Measurements from ENCODE around the gene RETREG2.

Gene RETREG2

GRCh38 chr2:219210196-219210885, 32.3 kb downstream of the RETREG2 start:
- H3K36me3 ChIP-seq (ENCODE audit: insufficient read depth, low read length): peaks cover 56% of the 10 kb centered on the region
- no peaks in the 10 kb centered on the region for H3K9me3 ChIP-seq (ENCODE audit: low read length)
- no peak overlapping the region for H3K27ac ChIP-seq (ENCODE audit: low read depth, low read length)

GRCh38 chr2:219210886-219211362, 32.8 kb downstream of the RETREG2 start:
- Histone ChIP-seq H3K27me3 (ENCODE audit: control insufficient read depth in 1 of 2, insufficient read depth in 2 of 2, low read length in 2 of 2) (no peaks in the 10 kb centered on the region), H3K27ac (ENCODE audit: low read depth, low read length) (no peak overlapping the region), H3K36me3 (ENCODE audit: insufficient read depth, low read length) (peaks cover 62% of the 10 kb centered on the region), H3K4me1 (ENCODE audit: insufficient read depth, low read length) (peaks cover 18% of the 10 kb centered on the region), H3K9me3 (ENCODE audit: low read length) (no peaks in the 10 kb centered on the region), H3K9ac (ENCODE audit: low read length) (no peak overlapping the region), H3K4me3 (ENCODE audit: low read depth in 1 of 2, low read length in 2 of 2) (no peak overlapping the region)

More at GRCh38 chr2:219210196-219210885, 32.3 kb downstream of the RETREG2 start:
- no peak overlapping the region for H3K4me3 ChIP-seq (ENCODE audit: low read depth in 1 of 2, low read length in 2 of 2)
- H3K4me1 ChIP-seq (ENCODE audit: insufficient read depth, low read length): peaks cover 20% of the 10 kb centered on the region
- no peaks in the 10 kb centered on the region for H3K27me3 ChIP-seq (ENCODE audit: control insufficient read depth in 1 of 2, insufficient read depth in 2 of 2, low read length in 2 of 2)
- no peak overlapping the region for H3K9ac ChIP-seq (ENCODE audit: low read length)

- H3K36me3 ChIP-seq (ENCODE audit: insufficient read depth, low read length): peaks cover 68% of the 10 kb centered on the region
- peaks cover 21% of the 10 kb centered on the region for H3K4me1 ChIP-seq (ENCODE audit: insufficient read depth, low read length)
- H3K27ac ChIP-seq (ENCODE audit: low read depth, low read length): no peak overlapping the region
- H3K9ac ChIP-seq (ENCODE audit: low read length): no peak overlapping the region
- H3K27me3 ChIP-seq (ENCODE audit: control insufficient read depth in 1 of 2, insufficient read depth in 2 of 2, low read length in 2 of 2): no peaks in the 10 kb centered on the region
- H3K4me3 ChIP-seq (ENCODE audit: low read depth in 1 of 2, low read length in 2 of 2): no peak overlapping the region
- no peaks in the 10 kb centered on the region for H3K9me3 ChIP-seq (ENCODE audit: low read length)
Observed at GRCh38 chr2:219213026-219213415, 34.9 kb downstream of the RETREG2 start.

- H3K36me3 ChIP-seq (ENCODE audit: insufficient read depth, low read length): peaks cover 63% of the 10 kb centered on the region
- peaks cover 16% of the 10 kb centered on the region for H3K4me1 ChIP-seq (ENCODE audit: insufficient read depth, low read length)
- H3K9ac ChIP-seq (ENCODE audit: low read length): no peak overlapping the region
- no peaks in the 10 kb centered on the region for H3K27me3 ChIP-seq (ENCODE audit: control insufficient read depth in 1 of 2, insufficient read depth in 2 of 2, low read length in 2 of 2)
- no peak overlapping the region for H3K27ac ChIP-seq (ENCODE audit: low read depth, low read length)
- H3K4me3 ChIP-seq (ENCODE audit: low read depth in 1 of 2, low read length in 2 of 2): no peak overlapping the region
- no peaks in the 10 kb centered on the region for H3K9me3 ChIP-seq (ENCODE audit: low read length)
Observed at GRCh38 chr2:219213486-219214071, 35.5 kb downstream of the RETREG2 start.

- peaks cover 57% of the 10 kb centered on the region for H3K36me3 ChIP-seq (ENCODE audit: insufficient read depth, low read length)
Observed at GRCh38 chr2:219214141-219214540, 36.1 kb downstream of the RETREG2 start.

GRCh38 chr2:219214786-219215185, 36.7 kb downstream of the RETREG2 start:
- peaks cover 25% of the 10 kb centered on the region for H3K4me1 ChIP-seq (ENCODE audit: insufficient read depth, low read length)

More at GRCh38 chr2:219214141-219214540, 36.1 kb downstream of the RETREG2 start:
- peaks cover 18% of the 10 kb centered on the region for H3K4me1 ChIP-seq (ENCODE audit: insufficient read depth, low read length)
- H3K27me3 ChIP-seq (ENCODE audit: control insufficient read depth in 1 of 2, insufficient read depth in 2 of 2, low read length in 2 of 2): no peaks in the 10 kb centered on the region
- H3K9me3 ChIP-seq (ENCODE audit: low read length): no peaks in the 10 kb centered on the region
- H3K27ac ChIP-seq (ENCODE audit: low read depth, low read length): no peak overlapping the region
- H3K4me3 ChIP-seq (ENCODE audit: low read depth in 1 of 2, low read length in 2 of 2): no peak overlapping the region
- H3K9ac ChIP-seq (ENCODE audit: low read length): no peak overlapping the region

GRCh38 chr2:219215871-219216534, 37.9 kb downstream of the RETREG2 start:
- no peaks in the 10 kb centered on the region for H3K9me3 ChIP-seq (ENCODE audit: low read length)
- H3K36me3 ChIP-seq (ENCODE audit: insufficient read depth, low read length): peaks cover 52% of the 10 kb centered on the region
- H3K4me1 ChIP-seq (ENCODE audit: insufficient read depth, low read length): peaks cover 26% of the 10 kb centered on the region
- H3K27me3 ChIP-seq (ENCODE audit: control insufficient read depth in 1 of 2, insufficient read depth in 2 of 2, low read length in 2 of 2): no peaks in the 10 kb centered on the region
- no peak overlapping the region for H3K27ac ChIP-seq (ENCODE audit: low read depth, low read length)
- H3K9ac ChIP-seq (ENCODE audit: low read length): no peak overlapping the region
- H3K4me3 ChIP-seq (ENCODE audit: low read depth in 1 of 2, low read length in 2 of 2): no peak overlapping the region

More at GRCh38 chr2:219214786-219215185, 36.7 kb downstream of the RETREG2 start:
- no peaks in the 10 kb centered on the region for H3K9me3 ChIP-seq (ENCODE audit: low read length)
- no peaks in the 10 kb centered on the region for H3K27me3 ChIP-seq (ENCODE audit: control insufficient read depth in 1 of 2, insufficient read depth in 2 of 2, low read length in 2 of 2)
- peaks cover 51% of the 10 kb centered on the region for H3K36me3 ChIP-seq (ENCODE audit: insufficient read depth, low read length)
- no peak overlapping the region for H3K9ac ChIP-seq (ENCODE audit: low read length)
- H3K4me3 ChIP-seq (ENCODE audit: low read depth in 1 of 2, low read length in 2 of 2): no peak overlapping the region
- H3K27ac ChIP-seq (ENCODE audit: low read depth, low read length): no peak overlapping the region

GRCh38 chr2:219216535-219216915, 38.5 kb downstream of the RETREG2 start:
- Histone ChIP-seq H3K9ac (ENCODE audit: low read length) (no peak overlapping the region), H3K4me1 (ENCODE audit: insufficient read depth, low read length) (peaks cover 26% of the 10 kb centered on the region), H3K4me3 (ENCODE audit: low read depth in 1 of 2, low read length in 2 of 2) (no peak overlapping the region), H3K36me3 (ENCODE audit: insufficient read depth, low read length) (peaks cover 57% of the 10 kb centered on the region), H3K9me3 (ENCODE audit: low read length) (no peaks in the 10 kb centered on the region), H3K27ac (ENCODE audit: low read depth, low read length) (no peak overlapping the region), H3K27me3 (ENCODE audit: control insufficient read depth in 1 of 2, insufficient read depth in 2 of 2, low read length in 2 of 2) (no peaks in the 10 kb centered on the region)

GRCh38 chr2:219218217-219218731, 40.2 kb downstream of the RETREG2 start:
- no peak overlapping the region for H3K9ac ChIP-seq (ENCODE audit: low read length)
- H3K27ac ChIP-seq (ENCODE audit: low read depth, low read length): peak overlapping the region; percentile 93
- peaks cover 67% of the 10 kb centered on the region for H3K36me3 ChIP-seq (ENCODE audit: insufficient read depth, low read length)
- no peaks in the 10 kb centered on the region for H3K27me3 ChIP-seq (ENCODE audit: control insufficient read depth in 1 of 2, insufficient read depth in 2 of 2, low read length in 2 of 2)
- H3K4me1 ChIP-seq (ENCODE audit: insufficient read depth, low read length): peaks cover 26% of the 10 kb centered on the region
- no peaks in the 10 kb centered on the region for H3K9me3 ChIP-seq (ENCODE audit: low read length)
- peak overlapping the region; percentile 50 to 58 for H3K4me3 ChIP-seq (ENCODE audit: low read depth in 1 of 2, low read length in 2 of 2)

- H3K4me1 ChIP-seq (ENCODE audit: insufficient read depth, low read length): peaks cover 26% of the 10 kb centered on the region
- no peaks in the 10 kb centered on the region for H3K27me3 ChIP-seq (ENCODE audit: control insufficient read depth in 1 of 2, insufficient read depth in 2 of 2, low read length in 2 of 2)
- peak within 1 kb of the TSS; percentile 76 for H3K9ac ChIP-seq (ENCODE audit: low read length)
- H3K27ac ChIP-seq (ENCODE audit: low read depth, low read length): peak within 1 kb of the TSS; percentile 93
- no peaks in the 10 kb centered on the region for H3K9me3 ChIP-seq (ENCODE audit: low read length)
- peaks cover 69% of the 10 kb centered on the region for H3K36me3 ChIP-seq (ENCODE audit: insufficient read depth, low read length)
- peak within 1 kb of the TSS; percentile 50 to 58 for H3K4me3 ChIP-seq (ENCODE audit: low read depth in 1 of 2, low read length in 2 of 2)
Observed at GRCh38 chr2:219218732-219219701, 40.9 kb downstream of the RETREG2 start, which contains the start of gene ABCB6. Gene ABCB6, minus strand, starts transcription at chr2:219218958. Its CDS starts 285 bp downstream, at chr2:219218673.
